ENCODE data around the gene SMIM8.

SMIM8 gene

GRCh38 chr6:87322304-87323212, at the start of gene SMIM8:
Gene SMIM8, plus strand, starts transcription at chr6:87322588. Its CDS starts 14,444 bp downstream, at chr6:87337032.
- H3K9ac ChIP-seq (ENCODE audit: low read length) = peak within 1 kb of the TSS; percentile 84
- H3K4me1 ChIP-seq (ENCODE audit: insufficient read depth, low read length) = no peaks in the 10 kb centered on the region
- no peaks in the 10 kb centered on the region for H3K9me3 ChIP-seq (ENCODE audit: low read length)
- H3K27me3 ChIP-seq (ENCODE audit: control insufficient read depth in 1 of 2, insufficient read depth in 2 of 2, low read length in 2 of 2) = no peaks in the 10 kb centered on the region
- H3K4me3 ChIP-seq (ENCODE audit: low read depth in 1 of 2, low read length in 2 of 2) = peak within 1 kb of the TSS; percentile 99
- peak within 1 kb of the TSS; percentile 61 for H3K27ac ChIP-seq (ENCODE audit: low read depth, low read length)
- H3K36me3 ChIP-seq (ENCODE audit: insufficient read depth, low read length) = no peaks in the 10 kb centered on the region

GRCh38 chr6:87274660-87275274, 47.6 kb upstream of the SMIM8 start:
- Histone ChIP-seq H3K27me3 (ENCODE audit: control insufficient read depth in 1 of 2, insufficient read depth in 2 of 2, low read length in 2 of 2) (no peaks in the 10 kb centered on the region), H3K9ac (ENCODE audit: low read length) (no peak overlapping the region), H3K36me3 (ENCODE audit: insufficient read depth, low read length) (no peaks in the 10 kb centered on the region), H3K4me3 (ENCODE audit: low read depth in 1 of 2, low read length in 2 of 2) (no peak overlapping the region), H3K9me3 (ENCODE audit: low read length) (no peaks in the 10 kb centered on the region), H3K27ac (ENCODE audit: low read depth, low read length) (no peak overlapping the region), H3K4me1 (ENCODE audit: insufficient read depth, low read length) (peaks cover 4% of the 10 kb centered on the region)

GRCh38 chr6:87276624-87277023, 45.8 kb upstream of the SMIM8 start:
- Histone ChIP-seq H3K27ac (ENCODE audit: low read depth, low read length) (no peak overlapping the region), H3K27me3 (ENCODE audit: control insufficient read depth in 1 of 2, insufficient read depth in 2 of 2, low read length in 2 of 2) (no peaks in the 10 kb centered on the region), H3K4me1 (ENCODE audit: insufficient read depth, low read length) (peaks cover 4% of the 10 kb centered on the region), H3K9ac (ENCODE audit: low read length) (no peak overlapping the region), H3K36me3 (ENCODE audit: insufficient read depth, low read length) (no peaks in the 10 kb centered on the region), H3K9me3 (ENCODE audit: low read length) (no peaks in the 10 kb centered on the region), H3K4me3 (ENCODE audit: low read depth in 1 of 2, low read length in 2 of 2) (no peak overlapping the region)

GRCh38 chr6:87277123-87277522, 45.3 kb upstream of the SMIM8 start:
- Histone ChIP-seq H3K9me3 (ENCODE audit: low read length) (no peaks in the 10 kb centered on the region), H3K27ac (ENCODE audit: low read depth, low read length) (no peak overlapping the region), H3K36me3 (ENCODE audit: insufficient read depth, low read length) (no peaks in the 10 kb centered on the region), H3K4me3 (ENCODE audit: low read depth in 1 of 2, low read length in 2 of 2) (no peak overlapping the region), H3K9ac (ENCODE audit: low read length) (no peak overlapping the region), H3K27me3 (ENCODE audit: control insufficient read depth in 1 of 2, insufficient read depth in 2 of 2, low read length in 2 of 2) (no peaks in the 10 kb centered on the region), H3K4me1 (ENCODE audit: insufficient read depth, low read length) (peaks cover 4% of the 10 kb centered on the region)

- Histone ChIP-seq H3K4me1 (ENCODE audit: insufficient read depth, low read length) (peaks cover 4% of the 10 kb centered on the region), H3K9ac (ENCODE audit: low read length) (no peak overlapping the region), H3K27ac (ENCODE audit: low read depth, low read length) (no peak overlapping the region), H3K4me3 (ENCODE audit: low read depth in 1 of 2, low read length in 2 of 2) (no peak overlapping the region), H3K27me3 (ENCODE audit: control insufficient read depth in 1 of 2, insufficient read depth in 2 of 2, low read length in 2 of 2) (no peaks in the 10 kb centered on the region), H3K36me3 (ENCODE audit: insufficient read depth, low read length) (no peaks in the 10 kb centered on the region), H3K9me3 (ENCODE audit: low read length) (no peaks in the 10 kb centered on the region)
These were observed 43.2 kb upstream of the SMIM8 start for GRCh38 chr6:87279196-87279595.

GRCh38 chr6:87281426-87281825, 41.0 kb upstream of the SMIM8 start:
- H3K9ac ChIP-seq (ENCODE audit: low read length) = no peak overlapping the region
- H3K9me3 ChIP-seq (ENCODE audit: low read length) = no peaks in the 10 kb centered on the region
- H3K27me3 ChIP-seq (ENCODE audit: control insufficient read depth in 1 of 2, insufficient read depth in 2 of 2, low read length in 2 of 2) = no peaks in the 10 kb centered on the region
- H3K36me3 ChIP-seq (ENCODE audit: insufficient read depth, low read length) = no peaks in the 10 kb centered on the region
- H3K4me1 ChIP-seq (ENCODE audit: insufficient read depth, low read length) = peaks cover under 1% of the 10 kb centered on the region
- no peak overlapping the region for H3K4me3 ChIP-seq (ENCODE audit: low read depth in 1 of 2, low read length in 2 of 2)
- no peak overlapping the region for H3K27ac ChIP-seq (ENCODE audit: low read depth, low read length)

- no peaks in the 10 kb centered on the region for H3K36me3 ChIP-seq (ENCODE audit: insufficient read depth, low read length)
- no peak overlapping the region for H3K9ac ChIP-seq (ENCODE audit: low read length)
- no peak overlapping the region for H3K4me3 ChIP-seq (ENCODE audit: low read depth in 1 of 2, low read length in 2 of 2)
- H3K4me1 ChIP-seq (ENCODE audit: insufficient read depth, low read length) = no peaks in the 10 kb centered on the region
- H3K27me3 ChIP-seq (ENCODE audit: control insufficient read depth in 1 of 2, insufficient read depth in 2 of 2, low read length in 2 of 2) = no peaks in the 10 kb centered on the region
- H3K9me3 ChIP-seq (ENCODE audit: low read length) = no peaks in the 10 kb centered on the region
- H3K27ac ChIP-seq (ENCODE audit: low read depth, low read length) = no peak overlapping the region
These were observed 39.6 kb upstream of the SMIM8 start for GRCh38 chr6:87282743-87283142.

GRCh38 chr6:87283461-87283860, 38.9 kb upstream of the SMIM8 start:
- H3K27me3 ChIP-seq (ENCODE audit: control insufficient read depth in 1 of 2, insufficient read depth in 2 of 2, low read length in 2 of 2) = no peaks in the 10 kb centered on the region
- H3K9me3 ChIP-seq (ENCODE audit: low read length) = no peaks in the 10 kb centered on the region
- no peaks in the 10 kb centered on the region for H3K4me1 ChIP-seq (ENCODE audit: insufficient read depth, low read length)
- no peaks in the 10 kb centered on the region for H3K36me3 ChIP-seq (ENCODE audit: insufficient read depth, low read length)
- H3K9ac ChIP-seq (ENCODE audit: low read length) = no peak overlapping the region
- H3K27ac ChIP-seq (ENCODE audit: low read depth, low read length) = no peak overlapping the region
- H3K4me3 ChIP-seq (ENCODE audit: low read depth in 1 of 2, low read length in 2 of 2) = no peak overlapping the region

GRCh38 chr6:87287251-87287650, 35.1 kb upstream of the SMIM8 start:
- no peaks in the 10 kb centered on the region for H3K36me3 ChIP-seq (ENCODE audit: insufficient read depth, low read length)
- H3K4me1 ChIP-seq (ENCODE audit: insufficient read depth, low read length) = no peaks in the 10 kb centered on the region
- H3K9ac ChIP-seq (ENCODE audit: low read length) = no peak overlapping the region
- no peaks in the 10 kb centered on the region for H3K9me3 ChIP-seq (ENCODE audit: low read length)
- H3K27ac ChIP-seq (ENCODE audit: low read depth, low read length) = no peak overlapping the region
- no peaks in the 10 kb centered on the region for H3K27me3 ChIP-seq (ENCODE audit: control insufficient read depth in 1 of 2, insufficient read depth in 2 of 2, low read length in 2 of 2)
- no peak overlapping the region for H3K4me3 ChIP-seq (ENCODE audit: low read depth in 1 of 2, low read length in 2 of 2)

GRCh38 chr6:87289571-87289970, 32.8 kb upstream of the SMIM8 start:
- H3K36me3 ChIP-seq (ENCODE audit: insufficient read depth, low read length) = no peaks in the 10 kb centered on the region
- H3K9me3 ChIP-seq (ENCODE audit: low read length) = no peaks in the 10 kb centered on the region
- no peak overlapping the region for H3K9ac ChIP-seq (ENCODE audit: low read length)
- no peaks in the 10 kb centered on the region for H3K27me3 ChIP-seq (ENCODE audit: control insufficient read depth in 1 of 2, insufficient read depth in 2 of 2, low read length in 2 of 2)
- no peak overlapping the region for H3K4me3 ChIP-seq (ENCODE audit: low read depth in 1 of 2, low read length in 2 of 2)
- H3K27ac ChIP-seq (ENCODE audit: low read depth, low read length) = no peak overlapping the region
- H3K4me1 ChIP-seq (ENCODE audit: insufficient read depth, low read length) = no peaks in the 10 kb centered on the region

GRCh38 chr6:87291883-87292282, 30.5 kb upstream of the SMIM8 start:
- Histone ChIP-seq H3K27ac (ENCODE audit: low read depth, low read length) (no peak overlapping the region), H3K4me1 (ENCODE audit: insufficient read depth, low read length) (no peaks in the 10 kb centered on the region), H3K9ac (ENCODE audit: low read length) (no peak overlapping the region), H3K4me3 (ENCODE audit: low read depth in 1 of 2, low read length in 2 of 2) (no peak overlapping the region), H3K9me3 (ENCODE audit: low read length) (no peaks in the 10 kb centered on the region), H3K36me3 (ENCODE audit: insufficient read depth, low read length) (no peaks in the 10 kb centered on the region), H3K27me3 (ENCODE audit: control insufficient read depth in 1 of 2, insufficient read depth in 2 of 2, low read length in 2 of 2) (no peaks in the 10 kb centered on the region)
